Neutrophil (primary cell): ENCODE results near the gene CEBPG.

Experiments used
- H3K27ac ChIP-seq: fragments of 200-600 bp; sonication (generic); 2 replicates; pipeline ENCODE4 v1.5.1; 2016; ENCODE audit warnings: mild to moderate bottlenecking, moderate library complexity
- H3K27me3 ChIP-seq: fragments of 200-600 bp; sonication (generic); 2 replicates; pipeline ENCODE4 v1.6.0; 2016; ENCODE audit warnings: mild to moderate bottlenecking
- H3K36me3 ChIP-seq: fragments of 200-600 bp; sonication (generic); 2 replicates; pipeline ENCODE4 v1.5.1; 2017
- H3K4me1 ChIP-seq, 2 experiments: fragments of 200-600 bp in 1 of 2; sonication (generic) in 1 of 2; 1 replicate in 1 of 2; 2 replicates in 1 of 2; pipeline versions ENCODE4 v1.5.1 to v1.6.1; 2013 to 2016; ENCODE audit warnings: low read depth in 1 of 2, low read length in 1 of 2, mild to moderate bottlenecking in 1 of 2, moderate library complexity in 1 of 2; ENCODE audit not compliant: control insufficient read depth in 1 of 2, insufficient read depth in 1 of 2
- H3K4me3 ChIP-seq, 2 experiments: fragments of 200-600 bp in 1 of 2; sonication (generic) in 1 of 2; 1 replicate in 1 of 2; 2 replicates in 1 of 2; pipeline ENCODE4 v1.5.1; 2013 to 2016; ENCODE audit warnings: low read depth in 1 of 2, low read length in 1 of 2, mild to moderate bottlenecking in 1 of 2, moderate library complexity in 1 of 2
- H3K9me3 ChIP-seq: fragments of 200-600 bp; sonication (generic); 2 replicates; pipeline ENCODE4 v1.5.1; 2016
- TF ChIP-seq, protein P1 (sequence below): fragments of 200-600 bp; sonication (generic); IDR thresholded peaks from 2 replicates; pipeline ENCODE4 v1.5.1; 2016; ENCODE audit warnings: antibody characterized with exemption

Gene CEBPG

DNA sequence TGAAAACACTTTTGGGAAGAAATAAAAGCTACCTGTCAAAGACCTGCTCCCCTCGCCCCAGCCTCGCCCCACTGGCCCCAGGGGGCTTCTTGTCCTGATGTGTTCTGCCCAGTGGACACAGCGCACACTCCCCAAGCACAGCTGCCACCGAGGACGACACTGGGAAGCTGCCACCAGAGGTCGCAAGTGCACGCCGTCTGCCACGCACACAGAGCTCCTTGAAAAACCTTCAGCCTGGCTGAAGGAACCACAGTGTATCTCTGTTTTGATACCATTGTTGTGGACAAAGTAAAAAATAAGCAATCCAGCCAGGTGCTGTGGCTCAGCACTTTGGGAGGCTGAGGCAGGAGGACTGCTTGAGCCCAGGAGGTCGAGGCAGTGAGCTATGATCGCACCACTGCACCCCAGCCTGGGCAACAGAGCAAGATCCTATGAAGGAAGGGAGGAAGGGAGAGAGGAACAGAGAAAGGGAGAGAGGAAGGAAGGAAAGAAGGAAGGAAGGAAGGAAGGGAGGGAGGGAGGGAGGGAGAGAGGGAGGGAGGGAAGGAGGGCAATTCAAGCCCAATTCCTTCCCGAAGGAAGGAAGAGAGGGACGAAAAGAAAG lies 57.3 kb downstream of the CEBPG start:
- TF ChIP-seq, protein P1, sequence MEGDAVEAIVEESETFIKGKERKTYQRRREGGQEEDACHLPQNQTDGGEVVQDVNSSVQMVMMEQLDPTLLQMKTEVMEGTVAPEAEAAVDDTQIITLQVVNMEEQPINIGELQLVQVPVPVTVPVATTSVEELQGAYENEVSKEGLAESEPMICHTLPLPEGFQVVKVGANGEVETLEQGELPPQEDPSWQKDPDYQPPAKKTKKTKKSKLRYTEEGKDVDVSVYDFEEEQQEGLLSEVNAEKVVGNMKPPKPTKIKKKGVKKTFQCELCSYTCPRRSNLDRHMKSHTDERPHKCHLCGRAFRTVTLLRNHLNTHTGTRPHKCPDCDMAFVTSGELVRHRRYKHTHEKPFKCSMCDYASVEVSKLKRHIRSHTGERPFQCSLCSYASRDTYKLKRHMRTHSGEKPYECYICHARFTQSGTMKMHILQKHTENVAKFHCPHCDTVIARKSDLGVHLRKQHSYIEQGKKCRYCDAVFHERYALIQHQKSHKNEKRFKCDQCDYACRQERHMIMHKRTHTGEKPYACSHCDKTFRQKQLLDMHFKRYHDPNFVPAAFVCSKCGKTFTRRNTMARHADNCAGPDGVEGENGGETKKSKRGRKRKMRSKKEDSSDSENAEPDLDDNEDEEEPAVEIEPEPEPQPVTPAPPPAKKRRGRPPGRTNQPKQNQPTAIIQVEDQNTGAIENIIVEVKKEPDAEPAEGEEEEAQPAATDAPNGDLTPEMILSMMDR = no peak
- Histone ChIP-seq H3K27me3 (peaks cover 4% of the 10 kb centered on the region), H3K9me3 (no peaks in the 10 kb centered on the region), H3K36me3 (no peaks in the 10 kb centered on the region), H3K27ac (no peak overlapping the region), H3K4me1 (no peaks in the 10 kb centered on the region), H3K4me3 (no peak overlapping the region)

DNA sequence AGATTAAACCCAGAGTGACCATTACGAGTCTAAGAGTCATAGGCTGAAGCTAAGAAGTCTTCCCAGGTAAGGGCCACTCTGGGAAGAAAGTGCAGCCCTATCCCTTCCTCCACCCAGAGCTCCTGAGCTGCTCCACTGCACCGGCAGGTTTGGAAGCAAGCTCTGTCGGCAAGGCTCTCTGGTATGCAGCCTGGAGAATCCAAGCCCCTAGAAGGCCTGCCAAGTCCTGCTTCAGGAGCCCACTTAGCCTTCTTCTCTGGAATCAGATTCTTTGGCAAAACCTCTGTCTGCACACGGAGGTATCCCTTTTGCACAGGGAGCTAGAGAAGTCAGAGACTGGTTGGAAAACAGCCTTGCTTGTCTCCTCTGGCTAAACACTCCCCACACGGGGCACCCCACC lies 58.5 kb downstream of the CEBPG start:
- Histone ChIP-seq H3K36me3 (no peaks in the 10 kb centered on the region), H3K27ac (no peak overlapping the region), H3K9me3 (no peaks in the 10 kb centered on the region), H3K4me1 (no peaks in the 10 kb centered on the region), H3K27me3 (peaks cover 4% of the 10 kb centered on the region), H3K4me3 (no peak overlapping the region)
- TF ChIP-seq, protein P1 = no peak
